SK-N-MC (cell line): ENCODE data around the gene DDX1.

Experiments
- EZH2 ChIP-seq: fragments of 200-600 bp; sonication (generic); IDR thresholded peaks from one replicate; pipeline ENCODE4 v1.6.1; 2017; ENCODE audit warnings: antibody characterized with exemption
- POLR2AphosphoS5 ChIP-seq: IDR thresholded peaks from 2 replicates; pipeline ENCODE4 v1.6.1; 2012; ENCODE audit warnings: mild to moderate bottlenecking, low read depth, low read length, borderline replicate concordance

DNA sequence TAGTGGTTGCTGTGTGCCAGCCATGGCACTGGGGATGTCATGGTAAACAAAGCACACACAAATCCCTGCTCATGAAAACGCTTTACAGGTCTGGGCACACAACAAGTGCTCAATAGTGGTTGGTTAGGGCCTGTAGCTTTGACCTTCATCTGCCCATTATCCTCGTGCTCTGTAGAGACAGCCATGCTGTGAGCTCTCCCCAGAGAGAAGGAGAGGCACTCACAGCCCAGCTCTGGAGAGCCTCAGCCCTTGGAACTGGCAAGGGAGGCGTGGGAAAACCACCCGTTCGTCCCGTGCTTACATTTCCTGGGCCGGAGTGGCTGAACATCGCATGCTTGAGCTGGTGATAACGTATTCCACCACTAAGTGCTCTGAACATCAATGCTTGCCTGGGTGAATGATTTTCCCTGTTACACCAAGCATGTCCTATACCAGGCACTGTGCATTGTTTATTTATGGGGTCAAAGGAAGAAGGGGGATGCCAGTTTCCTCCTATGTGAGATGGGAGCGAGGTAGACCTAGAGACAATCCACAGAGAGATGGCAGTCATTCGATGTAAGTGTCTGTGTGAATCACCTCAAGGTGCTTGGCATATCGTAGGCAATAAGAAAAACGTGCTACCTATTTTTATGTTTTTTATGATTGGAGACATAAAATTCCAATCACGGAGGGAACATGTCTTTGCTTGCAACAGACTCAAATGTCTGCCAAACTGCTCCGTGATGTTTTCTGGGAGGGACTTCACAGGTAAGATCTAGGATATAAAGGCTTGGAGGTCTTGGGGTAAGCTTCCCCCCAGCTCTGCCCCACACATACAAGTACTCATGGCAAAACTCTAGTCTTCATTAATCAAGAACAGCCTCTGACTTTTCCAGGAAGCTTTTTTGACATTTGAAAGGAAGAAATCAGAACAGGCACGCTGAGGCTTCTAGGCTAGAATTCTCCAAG, 75.5 kb downstream of the DDX1 start:
- TF ChIP-seq POLR2AphosphoS5 (no peak), EZH2 (no peak)
